Stromal cell of bone marrow (primary cell): ENCODE data around the gene SPATS2L.

Experiments
- DNase-seq: peaks from one replicate; pipeline ENCODE4 v3.0.0-alpha.2; 2012; ENCODE audit warnings: low read depth

The SPATS2L gene

GRCh38 chr2:200377355-200378336 lies 71.2 kb downstream of the SPATS2L start:
- no peak for DNase-seq

- peak; percentile 87 for DNase-seq
These were observed 72.3 kb downstream of the SPATS2L start for GRCh38 chr2:200378652-200379290.

GRCh38 chr2:200379481-200380090 lies 73.1 kb downstream of the SPATS2L start:
- no peak for DNase-seq

- DNase-seq, result no peak
These were observed 73.6 kb downstream of the SPATS2L start for GRCh38 chr2:200380091-200380561.

GRCh38 chr2:200380833-200381542 lies 74.5 kb downstream of the SPATS2L start:
- no peak for DNase-seq

- no peak for DNase-seq
These were observed 76.4 kb downstream of the SPATS2L start for GRCh38 chr2:200382874-200383273.

GRCh38 chr2:200383380-200384110 lies 77.1 kb downstream of the SPATS2L start:
- peak; percentile 54 for DNase-seq

GRCh38 chr2:200385063-200385635 lies 78.7 kb downstream of the SPATS2L start:
- no peak for DNase-seq

GRCh38 chr2:200393191-200393590 lies 86.7 kb downstream of the SPATS2L start:
- no peak for DNase-seq

GRCh38 chr2:200394045-200394444 lies 87.6 kb downstream of the SPATS2L start:
- no peak for DNase-seq

GRCh38 chr2:200396781-200397242 lies 90.3 kb downstream of the SPATS2L start:
- DNase-seq, result no peak

- no peak for DNase-seq
These were observed 91.3 kb downstream of the SPATS2L start for GRCh38 chr2:200397785-200398184.

GRCh38 chr2:200399046-200399445 lies 92.6 kb downstream of the SPATS2L start:
- no peak for DNase-seq

GRCh38 chr2:200399636-200400035 lies 93.1 kb downstream of the SPATS2L start:
- DNase-seq, result no peak

- no peak for DNase-seq
These were observed 97.3 kb downstream of the SPATS2L start for GRCh38 chr2:200403814-200404213.

- DNase-seq, result no peak
These were observed 98.1 kb downstream of the SPATS2L start for GRCh38 chr2:200404615-200405014.

GRCh38 chr2:200405599-200406298 lies 99.3 kb downstream of the SPATS2L start:
- DNase-seq, result peak; percentile 76

- DNase-seq, result no peak
These were observed 99.9 kb downstream of the SPATS2L start for GRCh38 chr2:200406379-200406778.

- DNase-seq, result peak; percentile 61
These were observed 102.2 kb downstream of the SPATS2L start for GRCh38 chr2:200408428-200409316.
